GM12865 (cell line): ENCODE data around the gene CEP112.

Source experiments
- DNase-seq: peaks from one replicate; pipeline ENCODE4 v3.0.0; 2010; ENCODE audit warnings: low read depth
- H3K4me3 ChIP-seq: 2 replicates; pipeline ENCODE4 v1.5.1; 2011; ENCODE audit warnings: mild to moderate bottlenecking, low read depth, low read length, control low read depth
- TF ChIP-seq, protein P1 (sequence below): IDR thresholded peaks from 2 replicates; pipeline ENCODE4 v1.5.1; 2011; ENCODE audit warnings: low read length, control low read depth, low read depth, inconsistent platforms; ENCODE audit not compliant: insufficient read depth; ENCODE audit errors: missing control alignments

The CEP112 gene

DNA sequence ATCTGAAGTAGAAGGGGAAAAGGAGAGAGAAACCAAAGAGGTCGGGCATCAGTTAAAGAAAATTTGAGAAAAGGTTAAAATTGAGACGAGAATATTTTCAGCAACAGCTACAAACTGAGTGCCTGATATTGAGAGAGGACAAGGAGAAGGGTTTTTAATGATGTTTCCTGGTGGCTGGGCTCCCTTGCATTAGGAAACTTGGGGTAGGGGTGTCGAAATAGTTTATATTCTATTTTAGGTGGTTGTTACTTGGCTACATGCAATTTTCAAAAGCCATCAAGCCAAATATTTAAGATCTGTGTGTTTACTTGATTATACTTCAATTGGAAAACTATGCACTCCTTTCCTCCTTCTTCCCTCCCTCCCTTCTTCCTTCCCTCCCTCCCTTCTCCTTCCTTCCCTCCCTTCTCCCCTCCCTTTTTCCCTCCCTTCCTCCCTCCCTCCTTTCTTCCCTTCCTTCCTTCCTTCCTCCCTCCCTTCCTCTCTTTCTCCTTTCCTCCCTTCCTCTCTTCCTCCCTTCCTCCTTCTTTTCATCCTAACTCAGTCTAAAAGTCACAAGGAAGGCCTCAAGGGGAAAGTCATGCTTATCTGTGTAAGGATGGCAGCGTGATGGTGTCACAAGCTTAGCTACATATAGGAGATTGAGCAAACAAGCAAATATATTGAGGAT is 39.1 kb upstream of the CEP112 start:
- no peak overlapping the region for H3K4me3 ChIP-seq
- TF ChIP-seq, protein P1, sequence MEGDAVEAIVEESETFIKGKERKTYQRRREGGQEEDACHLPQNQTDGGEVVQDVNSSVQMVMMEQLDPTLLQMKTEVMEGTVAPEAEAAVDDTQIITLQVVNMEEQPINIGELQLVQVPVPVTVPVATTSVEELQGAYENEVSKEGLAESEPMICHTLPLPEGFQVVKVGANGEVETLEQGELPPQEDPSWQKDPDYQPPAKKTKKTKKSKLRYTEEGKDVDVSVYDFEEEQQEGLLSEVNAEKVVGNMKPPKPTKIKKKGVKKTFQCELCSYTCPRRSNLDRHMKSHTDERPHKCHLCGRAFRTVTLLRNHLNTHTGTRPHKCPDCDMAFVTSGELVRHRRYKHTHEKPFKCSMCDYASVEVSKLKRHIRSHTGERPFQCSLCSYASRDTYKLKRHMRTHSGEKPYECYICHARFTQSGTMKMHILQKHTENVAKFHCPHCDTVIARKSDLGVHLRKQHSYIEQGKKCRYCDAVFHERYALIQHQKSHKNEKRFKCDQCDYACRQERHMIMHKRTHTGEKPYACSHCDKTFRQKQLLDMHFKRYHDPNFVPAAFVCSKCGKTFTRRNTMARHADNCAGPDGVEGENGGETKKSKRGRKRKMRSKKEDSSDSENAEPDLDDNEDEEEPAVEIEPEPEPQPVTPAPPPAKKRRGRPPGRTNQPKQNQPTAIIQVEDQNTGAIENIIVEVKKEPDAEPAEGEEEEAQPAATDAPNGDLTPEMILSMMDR, result no peak
- DNase-seq, result no peak

DNA sequence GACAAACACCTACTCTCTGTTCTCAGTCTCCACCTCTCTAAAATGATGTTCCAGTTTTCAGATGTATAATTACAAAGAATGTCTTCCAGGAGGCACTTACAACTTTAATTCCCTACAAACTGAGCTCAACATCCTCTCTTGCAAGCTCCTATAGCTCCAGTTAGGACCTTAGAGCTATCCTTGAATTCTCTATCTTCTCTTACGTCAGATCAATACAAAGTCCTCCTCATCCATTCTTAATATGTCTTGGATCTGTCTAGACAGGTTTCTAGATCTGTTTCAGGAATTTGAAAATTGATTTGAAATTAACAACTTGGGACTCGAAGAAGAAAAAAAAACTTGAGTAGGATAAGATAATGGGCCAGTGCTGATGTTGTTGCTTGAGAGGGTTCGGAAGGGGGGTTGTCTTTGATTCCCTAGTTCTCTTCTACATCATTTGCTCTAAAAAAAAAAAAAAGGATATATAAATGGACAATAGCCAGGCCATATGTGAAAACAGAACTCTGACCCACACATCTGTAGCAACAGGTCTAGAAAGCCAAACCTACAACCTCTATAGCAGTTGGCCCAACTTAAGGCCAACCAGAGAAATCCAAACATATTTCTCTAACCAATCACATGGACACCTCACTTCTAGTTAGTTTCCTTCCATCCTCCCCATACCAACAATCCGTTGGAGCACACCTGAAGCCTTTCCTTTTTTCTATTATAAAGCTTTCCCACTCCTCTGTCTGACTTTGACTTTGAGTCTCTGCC is 38.0 kb upstream of the CEP112 start:
- H3K4me3 ChIP-seq, result no peak overlapping the region
- TF ChIP-seq, protein P1, result no peak
- no peak for DNase-seq

- DNase-seq, result no peak
- TF ChIP-seq, protein P1, result no peak
- H3K4me3 ChIP-seq, result no peak within 1 kb of the TSS
Observed at GRCh38 chr17:66228887-66229782, 37.2 kb upstream of the CEP112 start, which contains the start of gene APOH. Gene APOH (minus strand): TSS chr17:66229415. CDS start chr17:66229379, 36 bp downstream.

DNA sequence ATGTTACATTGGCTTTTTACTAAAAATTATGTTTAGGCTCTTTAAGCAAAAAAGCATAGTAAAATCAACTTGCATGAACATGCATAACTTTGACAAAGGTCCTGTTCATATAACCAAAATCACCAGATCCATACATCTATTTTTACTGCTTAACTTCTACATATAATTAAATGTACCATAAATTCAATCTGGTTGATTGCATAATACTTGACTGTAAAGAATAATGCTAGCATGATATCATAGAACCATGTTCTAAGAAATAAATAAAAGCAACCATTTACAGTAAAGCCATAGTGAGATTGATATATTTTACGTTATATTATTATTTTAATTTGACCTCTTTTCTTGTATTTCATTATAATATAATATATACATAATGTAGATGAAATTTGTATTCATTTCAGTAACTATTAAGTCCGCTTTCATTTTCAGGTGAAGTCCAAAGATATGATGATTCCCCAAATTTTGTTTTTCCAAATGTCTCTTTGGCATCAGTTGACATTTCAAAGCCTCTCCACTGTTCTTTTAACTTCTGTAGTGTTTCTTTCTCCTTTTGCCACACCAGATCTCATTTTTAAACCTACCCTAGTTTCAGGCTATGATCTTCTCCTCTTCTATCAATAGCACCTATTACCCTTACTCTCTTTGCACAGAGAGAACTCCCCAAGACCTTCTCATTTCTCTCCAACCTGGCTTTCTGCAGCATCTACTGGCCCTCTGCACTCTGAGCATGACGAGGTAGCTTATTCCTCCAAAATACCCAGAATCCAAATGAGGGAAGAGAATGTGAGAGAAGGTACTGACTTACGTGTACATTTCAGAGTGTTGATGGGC is 35.5 kb upstream of the CEP112 start:
- TF ChIP-seq, protein P1, result no peak
- H3K4me3 ChIP-seq, result no peak overlapping the region
- no peak for DNase-seq

DNA sequence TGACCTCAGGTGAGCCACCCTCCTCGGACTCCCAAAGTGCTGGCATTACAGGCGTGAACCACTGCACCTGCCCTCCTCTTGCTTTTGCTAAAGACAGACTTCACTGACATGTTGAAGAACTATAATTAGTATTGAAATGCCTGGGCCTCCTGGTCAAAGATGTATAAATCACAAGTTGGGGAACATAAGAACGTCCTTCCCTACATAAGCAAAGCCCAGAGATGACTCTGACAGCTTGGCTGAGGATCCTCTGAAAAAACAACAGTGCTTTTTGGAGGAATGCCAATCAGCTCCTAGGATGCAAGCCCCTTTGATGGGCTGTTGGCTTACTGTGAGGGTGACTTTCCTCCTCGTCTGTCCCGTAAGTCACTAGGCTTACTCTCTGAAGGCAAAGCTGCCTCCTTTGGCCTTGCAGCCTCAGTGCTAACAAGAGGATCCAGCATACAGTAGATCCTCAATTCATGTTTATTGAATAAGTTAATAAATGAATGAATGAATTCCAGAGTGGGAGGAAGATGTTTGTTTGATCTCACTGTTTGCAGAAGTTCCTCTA is 30.9 kb upstream of the CEP112 start:
- DNase-seq, result no peak
- TF ChIP-seq, protein P1, result no peak
- H3K4me3 ChIP-seq, result no peak overlapping the region
